NCI-H526 treated with DMSO at 0.1 percent for 48 hours (cell line): ENCODE results near the gene EGLN1.
"Not testable (repeated sequence)": the region's sequence is repeated elsewhere in the genome, so short reads cannot be mapped to it uniquely, and the experiment has no call there.

Source experiments
- DNase-seq: peaks from one replicate; lab custom pipeline; 2025; lab: John Stamatoyannopoulos, UW

The EGLN1 gene

DNA sequence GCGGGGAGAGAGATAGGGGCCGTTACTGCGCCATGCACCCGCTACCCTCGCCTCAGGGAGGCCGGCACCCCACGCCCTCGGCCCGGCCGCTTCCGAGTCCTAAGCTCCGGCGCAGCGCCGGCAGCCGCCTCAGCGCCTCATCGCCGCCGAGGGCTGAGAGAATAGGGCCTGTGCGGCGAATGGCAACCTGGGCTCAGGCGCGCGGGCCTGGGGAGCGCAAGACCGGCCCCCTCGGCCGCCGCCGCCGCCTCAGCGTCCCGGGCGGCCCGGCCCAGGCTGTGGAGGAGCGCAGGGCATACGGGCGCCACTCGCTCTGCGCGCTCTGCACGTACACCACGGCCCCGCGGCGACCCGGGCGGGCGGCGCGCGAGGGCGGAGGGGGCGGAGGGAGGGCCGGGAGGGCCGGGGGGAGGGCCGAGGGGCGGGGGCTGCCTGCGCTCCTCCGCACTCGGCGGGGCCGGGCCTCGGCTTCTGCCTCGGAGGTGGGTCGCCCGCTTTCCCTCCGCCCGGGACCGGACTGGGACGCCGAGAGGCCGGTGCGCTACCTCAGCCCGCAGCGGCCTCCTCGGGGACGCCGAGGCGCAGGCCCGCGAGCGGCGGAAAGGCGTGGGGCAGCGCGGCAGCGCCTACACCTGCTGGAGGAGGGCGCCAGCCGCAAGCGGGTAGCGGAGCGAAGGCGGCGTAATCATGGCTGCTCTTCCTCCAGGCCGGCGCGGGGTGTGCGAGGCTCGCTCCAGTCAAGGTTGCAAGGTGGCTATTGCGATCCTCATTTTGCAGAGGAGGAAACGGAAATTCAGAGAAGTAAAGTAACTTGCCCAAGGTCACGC lies at the start of gene EGLN1:
Gene EGLN1, minus strand, starts transcription at position 317 of the 827 bp plus-strand sequence. CDS start 399 bp downstream, outside the sequence.
- peak; percentile 51 for DNase-seq

DNA sequence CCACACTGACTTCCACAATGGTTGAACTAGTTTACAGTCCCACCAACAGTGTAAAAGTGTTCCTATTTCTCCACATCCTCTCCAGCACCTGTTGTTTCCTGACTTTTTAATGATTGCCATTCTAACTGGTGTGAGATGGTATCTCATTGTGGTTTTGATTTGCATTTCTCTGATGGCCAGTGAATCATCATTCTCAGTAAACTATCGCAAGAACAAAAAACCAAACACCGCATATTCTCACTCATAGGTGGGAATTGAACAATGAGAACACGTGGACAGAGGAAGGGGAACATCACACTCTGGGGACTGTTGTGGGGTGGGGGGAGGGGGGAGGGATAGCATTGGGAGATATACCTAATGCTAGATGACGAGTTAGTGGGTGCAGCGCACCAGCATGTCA lies 49.4 kb upstream of the EGLN1 start:
- DNase-seq, result not testable (repeated sequence)

DNA sequence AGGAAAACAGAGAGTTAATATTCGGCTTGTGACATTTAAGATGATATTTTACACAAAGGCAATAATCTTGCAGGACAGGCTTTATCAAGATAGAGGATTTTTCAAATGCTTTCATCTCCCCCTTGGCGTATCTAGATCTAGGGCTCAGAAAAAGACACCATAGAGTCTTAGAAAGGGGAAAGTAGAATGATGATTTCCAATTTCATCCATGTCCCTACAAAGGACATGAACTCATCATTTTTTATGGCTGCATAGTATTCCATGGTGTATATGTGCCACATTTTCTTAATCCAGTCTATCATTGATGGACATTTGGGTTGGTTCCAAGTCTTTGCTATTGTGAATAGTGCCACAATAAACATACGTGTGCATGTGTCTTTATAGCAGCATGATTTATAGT lies 48.9 kb upstream of the EGLN1 start:
- DNase-seq, result not testable (repeated sequence)

DNA sequence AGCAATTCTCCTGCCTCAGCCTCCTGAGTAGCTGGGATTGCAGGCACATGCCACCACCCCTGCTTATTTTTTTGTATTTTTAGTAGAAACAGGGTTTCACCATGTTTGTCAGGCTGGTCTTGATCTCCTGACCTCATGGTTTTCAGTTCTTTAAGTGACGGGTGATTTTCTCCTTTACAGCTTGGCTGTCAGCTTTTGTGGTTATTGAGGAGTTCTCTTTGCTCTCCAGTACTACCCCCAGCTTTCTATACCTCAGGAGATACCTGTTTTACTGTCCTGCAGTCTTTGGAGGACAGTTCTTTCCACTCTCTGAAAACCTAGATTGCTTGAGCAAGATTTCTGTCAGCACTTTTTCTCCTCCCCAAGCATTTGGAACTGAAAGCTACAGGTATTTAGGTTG lies 45.9 kb upstream of the EGLN1 start:
- DNase-seq, result no peak

DNA sequence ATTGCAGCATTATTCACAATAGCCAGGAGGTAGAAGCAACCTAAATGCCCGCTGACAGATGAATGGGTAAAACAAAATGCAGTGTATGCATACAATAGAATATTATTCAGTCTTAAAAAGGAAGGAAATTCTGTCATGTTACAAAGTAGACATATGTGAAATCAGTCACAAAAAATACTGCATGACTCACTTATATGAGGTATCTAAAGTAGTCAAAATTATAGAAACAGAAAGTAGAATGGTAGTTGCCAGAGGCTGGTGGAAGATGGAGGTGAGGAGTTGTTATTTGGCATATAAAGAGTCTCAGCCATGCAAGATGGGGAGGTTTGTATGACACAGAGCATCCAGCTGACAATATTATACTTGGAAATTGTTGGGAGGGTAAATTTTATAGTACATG lies 43.0 kb upstream of the EGLN1 start:
- no peak for DNase-seq

DNA sequence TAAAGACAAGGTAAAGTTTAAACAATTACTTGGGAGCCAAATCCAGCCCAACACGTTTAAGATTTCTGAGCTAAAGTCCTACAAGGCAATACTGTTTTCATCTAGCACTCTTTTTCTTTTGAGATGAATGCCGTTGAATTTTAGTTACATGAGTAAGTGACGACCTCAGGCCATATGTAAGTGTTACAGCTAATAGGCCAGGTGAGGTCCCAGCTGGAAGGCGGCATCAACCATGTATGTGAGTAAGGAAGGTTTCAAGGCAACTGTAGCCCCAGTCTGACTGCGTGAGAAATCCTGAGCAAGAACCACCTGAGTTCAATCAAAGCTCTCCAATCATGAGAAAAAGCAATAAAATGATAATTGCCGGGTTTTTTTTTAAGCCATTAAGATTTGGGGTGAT lies 41.5 kb upstream of the EGLN1 start:
- DNase-seq, result no peak

DNA sequence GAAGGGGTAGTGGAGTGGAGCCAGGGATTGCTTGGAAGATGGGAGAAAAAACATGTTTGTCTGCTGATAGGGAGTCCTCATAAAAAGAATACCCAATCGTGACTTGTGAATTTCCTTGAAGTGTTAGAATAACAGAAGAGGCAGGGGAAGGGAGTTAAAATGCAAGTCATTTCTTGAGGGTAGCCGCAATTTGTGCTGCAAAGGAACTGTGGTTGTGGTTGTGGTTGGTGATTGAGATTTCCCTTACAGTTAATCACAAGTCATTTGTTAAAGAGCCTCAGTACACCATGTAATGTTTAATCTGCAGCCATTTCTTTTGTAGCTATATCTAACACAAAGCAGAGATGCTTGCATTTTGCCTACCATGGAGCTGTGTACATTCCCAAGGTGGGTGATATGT lies 38.5 kb upstream of the EGLN1 start:
- no peak for DNase-seq

DNA sequence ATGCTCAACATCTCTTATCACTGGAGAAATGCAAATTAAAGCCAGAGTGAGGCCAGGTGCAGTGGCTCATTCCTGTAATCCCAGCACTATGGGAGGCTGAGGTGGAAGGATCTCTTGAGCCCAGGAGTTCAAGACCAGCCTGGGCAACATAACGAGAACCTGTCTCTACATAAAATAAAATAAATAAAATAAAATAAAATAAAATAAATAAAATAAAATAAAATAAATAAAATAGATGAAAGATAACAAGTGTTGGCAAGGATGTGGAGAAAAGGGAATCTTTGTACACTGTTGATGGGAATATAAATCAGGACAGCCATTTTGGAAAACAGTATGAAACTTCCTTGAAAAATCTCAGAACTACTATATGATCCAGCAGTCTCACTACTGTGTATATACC lies 37.4 kb upstream of the EGLN1 start:
- not testable (repeated sequence) for DNase-seq

DNA sequence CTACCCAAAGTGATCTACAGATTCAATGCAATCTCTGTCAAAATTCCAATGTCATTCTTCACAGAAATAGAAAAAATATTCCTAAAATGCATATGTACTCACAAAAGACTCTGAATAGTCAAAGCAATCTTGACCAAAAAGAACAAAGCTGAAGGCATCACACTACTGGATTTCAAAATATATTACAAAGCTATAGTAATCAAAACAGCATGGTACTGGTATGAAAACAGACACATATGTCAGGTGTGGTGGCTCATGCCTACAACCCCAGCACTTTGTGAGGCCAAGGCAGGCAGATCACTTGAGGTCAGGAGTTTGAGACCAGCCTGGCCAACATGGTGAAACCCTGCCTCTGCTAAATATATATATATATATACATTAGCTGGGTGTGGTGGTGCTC lies 35.9 kb upstream of the EGLN1 start:
- not testable (repeated sequence) for DNase-seq

DNA sequence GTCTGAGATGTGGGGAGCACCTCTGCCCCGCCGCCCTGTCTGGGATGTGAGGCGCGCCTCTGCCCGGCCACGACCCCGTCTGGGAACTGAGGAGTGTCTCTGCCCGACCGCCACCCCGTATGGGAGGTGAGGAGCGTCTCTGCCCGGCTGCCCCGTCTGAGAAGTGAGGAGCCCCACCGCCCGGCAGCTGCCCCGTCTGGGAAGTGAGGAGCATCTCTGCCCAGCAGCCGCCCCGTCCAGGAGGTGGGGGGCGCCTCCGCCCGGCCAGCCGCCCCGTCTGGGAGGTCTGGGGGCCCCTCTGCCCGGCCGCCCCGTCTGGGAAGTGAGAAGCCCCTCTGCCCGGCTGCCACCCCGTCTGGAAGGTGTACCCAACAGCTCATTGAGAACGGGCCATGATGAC lies 32.0 kb upstream of the EGLN1 start:
- DNase-seq, result not testable (repeated sequence)

DNA sequence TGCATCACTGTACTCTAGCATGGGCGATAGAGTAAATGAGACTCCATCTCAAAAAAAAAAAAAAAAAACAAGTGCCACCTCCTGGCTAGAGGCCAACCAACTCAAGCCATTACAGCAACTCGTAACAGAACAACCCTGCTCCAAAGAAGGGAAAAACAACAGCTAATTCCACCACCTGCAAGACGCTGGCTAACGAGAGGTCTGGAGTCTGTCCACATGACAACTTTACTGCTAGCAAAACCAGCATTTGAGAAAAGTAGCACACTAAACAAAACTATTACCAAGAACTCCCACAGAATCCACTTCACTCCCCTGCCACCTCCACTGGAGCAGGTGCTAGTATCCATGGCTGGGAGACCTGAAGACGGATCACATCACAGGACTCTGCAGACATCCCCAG lies 24.1 kb upstream of the EGLN1 start:
- DNase-seq, result no peak

DNA sequence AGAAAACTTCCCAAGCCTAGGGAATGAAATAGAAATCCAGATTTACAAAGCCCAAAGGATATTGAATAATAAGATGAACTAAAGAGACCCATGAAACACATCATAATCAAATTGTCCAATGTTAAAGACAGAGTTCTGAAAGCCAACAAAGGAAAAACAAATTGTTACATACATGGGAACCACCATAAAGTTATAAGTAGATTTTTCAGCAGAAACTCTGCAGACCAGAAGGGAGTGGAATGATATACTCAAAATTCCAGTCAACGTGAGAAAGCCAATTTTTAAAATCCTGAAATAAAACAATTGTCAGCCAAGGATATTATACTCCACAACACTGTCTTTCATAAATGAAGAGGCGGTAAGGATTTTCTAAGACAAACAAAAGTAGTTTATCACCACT lies 22.0 kb upstream of the EGLN1 start:
- DNase-seq, result no peak

DNA sequence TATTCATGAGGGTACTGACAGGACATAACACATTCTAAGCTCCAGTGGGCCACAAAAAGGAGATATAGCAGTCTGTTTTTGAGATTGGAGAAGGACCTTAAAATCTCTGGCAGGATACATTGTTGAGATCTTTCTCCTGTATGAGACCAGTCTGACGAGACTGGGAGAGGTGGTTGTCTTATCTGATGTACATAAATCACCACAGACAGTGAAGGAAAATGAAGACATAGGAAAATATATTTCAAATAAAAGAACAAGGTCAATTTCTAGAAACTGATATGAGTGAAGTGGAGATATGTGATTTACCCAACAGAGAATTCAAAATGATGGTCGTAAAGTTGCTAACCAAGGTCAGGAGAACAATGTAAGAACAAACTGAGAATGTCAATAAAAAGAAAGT lies 21.3 kb upstream of the EGLN1 start:
- no peak for DNase-seq

DNA sequence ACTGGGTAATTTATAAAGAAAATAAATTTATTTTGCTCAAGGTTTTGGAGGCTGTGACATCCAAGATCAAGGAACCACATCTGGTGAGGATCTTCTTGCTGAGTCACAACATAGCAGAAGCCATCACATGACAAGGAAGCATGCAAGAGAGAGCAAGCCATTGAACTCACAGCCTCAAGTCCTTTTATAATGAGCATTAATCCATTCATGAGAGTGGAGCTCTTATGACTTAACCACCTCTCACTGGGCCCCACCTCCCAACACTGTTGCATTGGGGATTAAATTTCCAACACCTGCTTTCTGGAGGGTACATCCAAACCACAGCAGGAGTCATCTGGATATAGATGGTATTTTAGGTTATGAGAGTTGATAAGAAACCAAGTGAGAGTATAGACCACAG lies 20.6 kb upstream of the EGLN1 start:
- no peak for DNase-seq

DNA sequence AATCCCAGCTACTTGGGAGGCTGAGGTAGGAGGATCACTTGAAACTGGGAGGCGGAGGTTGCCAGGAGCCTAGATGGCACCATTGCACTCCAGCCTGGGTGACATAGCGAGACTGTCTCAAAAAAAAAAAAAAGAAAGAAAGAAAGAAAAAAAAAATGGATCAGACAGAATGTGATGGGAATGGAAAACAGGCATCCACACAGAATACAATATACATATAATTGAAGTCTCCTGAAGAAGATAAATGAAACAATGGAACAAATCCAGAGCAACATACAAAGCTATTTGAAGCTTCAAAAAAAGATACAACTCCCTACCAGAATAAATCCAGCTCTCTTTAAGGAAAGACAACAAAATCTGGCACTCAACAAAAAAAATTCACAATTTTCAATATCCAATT lies 10.9 kb upstream of the EGLN1 start:
- DNase-seq, result no peak

DNA sequence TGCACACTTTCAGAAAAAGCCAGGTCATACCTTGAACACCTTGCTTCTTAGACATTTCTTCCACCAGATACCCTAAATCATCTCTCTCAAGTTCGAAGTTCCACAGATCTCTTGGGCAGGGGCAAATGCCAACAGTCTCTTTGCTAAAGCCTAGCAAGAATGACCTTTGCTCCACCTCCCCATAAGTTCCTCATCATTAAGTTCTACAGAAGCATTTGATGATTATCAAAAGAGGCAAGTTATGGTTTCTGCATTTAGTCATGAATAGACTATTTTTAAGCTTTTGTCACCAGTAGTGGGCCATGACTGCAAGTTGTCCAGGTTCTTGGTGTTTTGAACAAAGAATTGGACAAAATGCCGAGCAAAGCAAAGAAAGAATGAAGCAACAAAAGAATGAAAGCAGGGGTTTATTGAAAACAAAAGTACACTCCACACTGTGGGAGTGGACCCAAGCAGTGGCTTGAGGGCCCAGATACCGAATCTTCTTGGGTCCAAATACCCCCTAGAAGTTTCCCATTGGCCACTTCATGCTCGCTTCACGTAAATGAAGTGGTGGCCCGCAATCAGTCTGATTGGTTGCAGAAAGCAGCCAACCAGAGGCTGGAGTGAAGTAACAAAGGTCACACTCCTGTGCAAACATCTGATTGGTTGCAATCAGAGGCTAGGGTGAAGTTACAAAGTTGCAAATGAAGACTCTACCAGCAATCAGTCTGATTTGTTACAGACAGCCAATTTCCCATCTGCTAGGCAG lies 9.8 kb upstream of the EGLN1 start:
- no peak for DNase-seq

DNA sequence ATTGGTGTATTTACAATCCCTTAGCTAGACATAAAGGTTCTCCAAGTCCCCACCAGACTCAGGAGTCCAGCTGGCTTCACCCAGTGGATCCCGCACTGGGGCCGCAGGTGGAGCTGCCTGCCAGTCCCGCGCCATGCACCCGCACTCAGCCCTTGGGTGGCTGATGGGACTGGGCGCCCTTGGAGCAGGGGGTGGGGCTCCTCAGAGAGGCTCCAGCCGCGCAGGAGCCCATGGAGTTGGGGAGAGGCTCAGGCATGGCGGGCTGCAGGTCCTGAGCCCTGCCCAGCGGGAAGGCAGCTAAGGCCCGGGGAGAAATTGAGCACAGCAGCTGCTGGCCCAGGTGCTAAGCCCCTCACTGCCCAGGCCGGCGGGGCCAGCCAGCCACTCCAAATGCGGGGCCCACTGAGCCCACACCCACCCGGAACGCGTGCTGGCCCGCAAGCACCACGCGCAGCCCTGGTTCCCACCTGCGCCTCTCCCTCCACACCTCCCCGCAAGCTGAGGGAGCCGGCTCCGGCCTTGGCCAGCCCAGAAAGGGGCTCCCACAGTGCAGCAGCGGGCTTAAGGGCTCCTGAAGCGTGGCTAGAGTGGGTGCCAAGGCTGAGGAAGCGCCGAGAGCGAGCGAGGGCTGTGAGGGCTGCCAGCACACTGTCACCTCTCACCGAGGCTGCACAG lies 8.7 kb upstream of the EGLN1 start:
- not testable (repeated sequence) for DNase-seq

DNA sequence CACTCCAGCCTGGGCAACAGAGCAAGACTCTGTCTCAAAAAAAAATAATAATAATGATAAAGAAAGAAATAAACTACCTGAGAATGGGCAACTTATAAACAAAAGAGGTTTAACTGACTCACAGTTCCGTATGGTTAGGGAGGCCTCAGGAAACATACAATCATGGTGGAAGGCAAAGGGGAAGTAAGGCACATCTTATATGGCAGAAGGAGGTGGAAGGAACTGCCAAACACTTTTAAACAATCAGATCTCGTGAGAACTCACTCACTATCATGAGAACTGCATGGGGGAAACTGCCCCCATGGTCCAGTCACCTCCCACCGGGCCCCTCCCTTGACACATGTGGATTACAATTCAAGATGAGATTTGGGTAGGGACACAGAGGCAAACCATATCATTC lies 6.3 kb upstream of the EGLN1 start:
- no peak for DNase-seq

DNA sequence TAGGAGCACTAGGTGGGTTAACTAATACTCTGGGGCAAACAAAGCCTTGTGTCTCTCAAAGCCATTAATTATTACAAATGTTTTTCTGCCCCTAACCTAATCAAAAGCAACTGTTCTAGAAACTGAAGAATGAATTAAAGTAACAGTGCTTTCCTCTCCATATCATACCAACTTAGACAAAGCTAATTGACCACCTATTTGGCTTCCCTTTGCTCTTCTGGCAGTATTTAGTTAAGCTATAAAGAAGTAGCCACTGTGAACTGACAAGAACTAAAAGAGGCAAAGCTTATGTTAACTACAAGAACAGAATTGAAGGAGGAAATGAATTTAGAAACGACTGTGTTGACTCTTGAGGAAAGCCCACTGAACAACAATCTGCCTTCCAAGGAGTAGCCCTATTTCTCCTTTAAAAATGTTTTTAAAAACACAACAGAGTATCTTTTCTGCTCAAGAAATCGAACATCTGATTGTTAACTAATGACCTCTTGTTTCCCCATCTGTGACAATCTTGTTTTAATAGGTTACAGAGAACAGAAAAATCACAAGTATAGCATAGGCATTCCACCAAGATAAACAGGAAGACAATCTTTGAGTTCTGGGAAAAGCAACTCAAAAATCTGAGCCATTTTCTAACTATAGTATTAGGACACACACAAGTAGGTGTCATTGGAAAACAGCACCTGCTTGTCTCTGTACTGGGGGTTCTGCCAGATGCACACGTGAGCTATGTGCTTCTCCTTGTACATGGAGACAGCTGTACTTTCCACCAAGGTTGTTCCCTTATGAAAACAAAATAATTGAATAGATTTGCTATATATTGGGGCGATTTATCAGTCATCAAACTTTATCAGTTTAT lies 3.1 kb upstream of the EGLN1 start:
- no peak for DNase-seq

DNA sequence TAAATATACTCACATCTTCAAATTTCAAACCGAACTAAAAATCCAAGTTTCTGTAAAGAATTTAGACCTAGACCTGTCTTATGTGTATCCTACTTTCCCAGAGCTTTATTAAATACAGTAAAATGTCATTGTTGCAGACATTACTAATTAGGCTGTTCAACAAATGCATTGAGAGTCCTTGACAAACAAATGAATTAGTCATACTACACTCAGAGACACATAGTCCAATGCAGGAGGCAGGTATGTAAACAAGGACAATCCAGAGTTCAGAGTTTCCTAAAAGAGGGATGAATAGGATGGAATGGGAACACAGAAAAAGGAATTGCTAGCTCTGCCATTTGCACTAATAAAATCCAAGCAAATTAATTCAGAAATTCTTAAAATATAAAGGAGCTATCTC lies 1.6 kb upstream of the EGLN1 start:
- no peak for DNase-seq

DNA sequence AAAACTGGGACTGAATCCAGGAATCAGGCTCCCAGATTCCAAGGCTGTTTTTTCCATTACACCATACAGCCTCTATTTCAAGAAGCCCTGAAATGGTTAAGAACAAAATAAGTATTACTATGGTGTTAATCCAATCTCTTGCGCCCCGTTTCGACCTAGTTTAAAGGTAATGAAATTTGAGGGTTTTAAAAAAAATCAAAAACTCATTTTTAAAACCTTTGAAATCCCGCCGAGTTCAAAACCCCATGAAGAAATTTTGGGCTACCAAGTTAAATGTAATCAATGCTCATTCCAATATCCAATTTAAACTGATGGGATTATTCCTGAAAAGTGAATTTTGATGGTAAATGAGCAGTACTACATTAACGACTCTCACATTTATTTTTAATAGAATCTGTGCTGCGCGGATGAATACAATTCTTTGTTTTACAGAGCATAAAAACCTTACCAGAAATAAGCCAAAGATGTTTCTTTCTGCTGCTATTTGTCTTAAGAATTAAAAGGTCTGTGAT lies 767 bp upstream of the EGLN1 start:
- no peak for DNase-seq

DNA sequence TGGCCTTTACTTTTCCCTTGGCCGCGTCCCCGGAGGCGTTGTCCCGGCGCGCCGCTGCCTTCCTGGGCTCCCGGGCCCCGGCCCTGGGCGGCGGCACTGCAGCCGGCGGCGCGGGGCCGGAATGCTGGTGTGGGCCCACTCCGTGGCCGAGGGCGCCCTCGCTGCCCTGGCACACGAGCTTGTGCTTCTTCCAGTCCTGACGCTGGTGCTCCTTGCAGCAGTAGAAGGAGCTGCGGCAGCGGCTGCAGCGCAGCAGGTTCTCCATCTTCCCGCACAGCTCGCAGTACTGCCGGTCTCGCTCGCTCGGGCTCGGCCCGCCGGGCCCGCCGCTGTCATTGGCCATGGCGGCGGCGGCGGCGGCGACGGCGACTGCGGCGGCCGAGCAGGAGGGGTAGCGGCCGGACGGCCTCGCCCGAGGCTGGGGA lies 529 bp downstream of the EGLN1 start:
- no peak for DNase-seq
